Panc1 (cell line): ENCODE results near the gene DYRK1A. TPM values are rescaled to one million over a fixed set of nuclear protein-coding genes. Genes with fewer than 3 reads are reported as not detected.

Experiments
- ATAC-seq: fragments of 200-7000 bp; cut with Tn5 transposase; 2 replicates; pipeline ENCODE4 v1.9.1; 2020; ENCODE audit warnings: mild to moderate bottlenecking, moderate library complexity
- BruUV-seq: library from RNA; stranded (reverse); fragments of 400-500 nt; replicated peaks from 2 replicates; lab custom pipeline; 2021; lab: Mats Ljungman, UMichigan
- CTCF ChIA-PET: fragments of 300-600 bp; sonication (Branson Sonifier 250); formaldehyde crosslinking; loops from one replicate; lab custom pipeline; 2022; ENCODE audit warnings: antibody characterized with exemption; lab: Charles Lee
- POLR2A ChIA-PET: fragments of 300-600 bp; sonication (Branson Sonifier 250); formaldehyde crosslinking; loops from one replicate; lab custom pipeline; 2022; ENCODE audit warnings: antibody characterized with exemption; lab: Charles Lee
- DNase-seq: peaks from one replicate; pipeline ENCODE4 v3.0.0-alpha.2; 2010; ENCODE audit warnings: low read depth, low spot score
- H3K27ac ChIP-seq: 2 replicates; pipeline ENCODE4 v1.5.1; 2011; ENCODE audit warnings: mild to moderate bottlenecking, low read length, inconsistent platforms
- H3K27me3 ChIP-seq: fragments of 200-500 bp; sonication (Bioruptor generic); 2 replicates; pipeline ENCODE4 v1.6.0; 2014; ENCODE audit warnings: low read length, inconsistent platforms; ENCODE audit not compliant: control insufficient read depth, insufficient read depth
- H3K36me3 ChIP-seq: fragments of 200-500 bp; sonication (Bioruptor generic); 2 replicates; pipeline ENCODE4 v1.5.1; 2014; ENCODE audit warnings: inconsistent platforms, mild to moderate bottlenecking, low read length, moderate library complexity; ENCODE audit not compliant: control insufficient read depth, insufficient read depth
- H3K4me1 ChIP-seq: 2 replicates; pipeline ENCODE4 v1.5.1; 2011; ENCODE audit warnings: inconsistent platforms, mild to moderate bottlenecking, low read length, moderate library complexity; ENCODE audit not compliant: control insufficient read depth, insufficient read depth
- H3K4me3 ChIP-seq, 2 experiments: 2 replicates each; pipeline ENCODE4 v1.5.1; 2011 to 2012; ENCODE audit warnings: low read depth in 2 of 2, low read length in 2 of 2, mild to moderate bottlenecking in 2 of 2, inconsistent platforms in 1 of 2, moderate library complexity in 1 of 2
- H3K9me3 ChIP-seq: fragments of 200-500 bp; sonication (Bioruptor generic); 2 replicates; pipeline ENCODE4 v1.5.1; 2014; ENCODE audit warnings: low read depth, mild to moderate bottlenecking, inconsistent platforms, low read length, moderate library complexity; ENCODE audit not compliant: control insufficient read depth, insufficient read depth
- CTCF ChIP-seq: fragments of 450-650 bp; IDR thresholded peaks from 2 replicates; pipeline ENCODE4 v1.5.1; 2017; ENCODE audit warnings: mild to moderate bottlenecking
- POLR2AphosphoS5 ChIP-seq: IDR thresholded peaks from 2 replicates; pipeline ENCODE4 v1.6.1; 2012; ENCODE audit warnings: mild to moderate bottlenecking, low read depth, low read length, moderate library complexity
- REST ChIP-seq, 2 experiments: IDR thresholded peaks; 2 replicates each; pipeline ENCODE4 v1.6.1; 2011 to 2012; ENCODE audit warnings: low read depth in 2 of 2, control low read depth in 1 of 2, low read length in 1 of 2, mild to moderate bottlenecking in 1 of 2, moderate library complexity in 1 of 2; ENCODE audit not compliant: insufficient read depth in 1 of 2
- SIN3A ChIP-seq: IDR thresholded peaks from 2 replicates; pipeline ENCODE4 v1.6.1; 2012; ENCODE audit warnings: low read depth, mild to moderate bottlenecking, low read length, moderate library complexity, borderline replicate concordance; ENCODE audit not compliant: insufficient read depth
- TCF7L2 ChIP-seq: IDR thresholded peaks from 2 replicates; pipeline ENCODE4 v1.6.1; 2011; ENCODE audit warnings: mild to moderate bottlenecking, low read depth, low read length, inconsistent platforms
- in situ Hi-C: cut with HindIII; loops from 2 replicates; pipeline ENCODE4 v1.10.0; 2016; ENCODE audit warnings: low sequenced_read_pairs, low pct_unique_long_range_greater_than_20kb
- intact Hi-C: fragments of 100-400 bp; cut with micrococcal nuclease; formaldehyde crosslinking; loops from one replicate; pipeline ENCODE4 v1.10.0; 2022; ENCODE audit not compliant: unreplicated experiment
- total RNA-seq: library from RNA; stranded (reverse); gene quantifications from one replicate; pipeline ENCODE4 v1.2.1, GENCODE V29; 2021; ENCODE audit not compliant: unreplicated experiment

DYRK1A gene
- total RNA-seq, 1 experiment from 2014 or later: 36.1 TPM

- DNase-seq: no peak
- in situ Hi-C loops: no loop called here
- Histone ChIP-seq H3K9me3 (peaks cover 3% of the 10 kb centered on the region; the same call in 1 of the 2 replicates), H3K4me1 (peaks cover 18% of the 10 kb centered on the region), H3K27ac (no peak overlapping the region), H3K4me3 (no peak overlapping the region), H3K36me3 (no peaks in the 10 kb centered on the region), H3K27me3 (no peaks in the 10 kb centered on the region)
- intact Hi-C loops: no loop called here
- POLR2A ChIA-PET: no interaction called here
- no peak for ATAC-seq
- CTCF ChIA-PET: no interaction called here
- BruUV-seq: no TSS peak
- TF ChIP-seq REST (IDR thresholded peaks at IDR 0.05; ENCODE audit: insufficient read depth in 1 of 2, low read depth in 2 of 2, low read length in 1 of 2): no peak
Measured at GRCh38 chr21:37342046-37342632, 24.4 kb upstream of the DYRK1A start.

- in situ Hi-C loops (no loop called here), intact Hi-C loops (no loop called here)
- ATAC-seq (no peak), DNase-seq (no peak)
- H3K4me1 ChIP-seq: no peaks in the 10 kb centered on the region
- H3K36me3 ChIP-seq: no peaks in the 10 kb centered on the region
- H3K9me3 ChIP-seq: peaks cover 17% of the 10 kb centered on the region; the same call in 1 of the 2 replicates
- no TSS peak for BruUV-seq
- ChIA-PET POLR2A (no interaction called here), CTCF (no interaction called here)
- no peak overlapping the region for H3K27ac ChIP-seq
- TF ChIP-seq TCF7L2 (no peak), POLR2AphosphoS5 (no peak), SIN3A (no peak), CTCF (no peak), REST (IDR thresholded peaks at IDR 0.05; ENCODE audit: insufficient read depth in 1 of 2, low read depth in 2 of 2, low read length in 1 of 2) (no peak)
- H3K27me3 ChIP-seq: no peaks in the 10 kb centered on the region
- no peak overlapping the region for H3K4me3 ChIP-seq
Measured at GRCh38 chr21:37346841-37347430, 19.6 kb upstream of the DYRK1A start.
